ACHN (cell line): ENCODE results near the gene IFT122.

Experiments
- DNase-seq: peaks from one replicate; pipeline ENCODE4 v3.0.0-alpha.2; 2015
- in situ Hi-C: cut with HindIII; loops from 2 replicates; pipeline ENCODE4 v1.10.0; 2017; ENCODE audit warnings: low sequenced_read_pairs, low pct_ligation_motif_present, low pct_unique_long_range_greater_than_20kb

Gene IFT122

DNA sequence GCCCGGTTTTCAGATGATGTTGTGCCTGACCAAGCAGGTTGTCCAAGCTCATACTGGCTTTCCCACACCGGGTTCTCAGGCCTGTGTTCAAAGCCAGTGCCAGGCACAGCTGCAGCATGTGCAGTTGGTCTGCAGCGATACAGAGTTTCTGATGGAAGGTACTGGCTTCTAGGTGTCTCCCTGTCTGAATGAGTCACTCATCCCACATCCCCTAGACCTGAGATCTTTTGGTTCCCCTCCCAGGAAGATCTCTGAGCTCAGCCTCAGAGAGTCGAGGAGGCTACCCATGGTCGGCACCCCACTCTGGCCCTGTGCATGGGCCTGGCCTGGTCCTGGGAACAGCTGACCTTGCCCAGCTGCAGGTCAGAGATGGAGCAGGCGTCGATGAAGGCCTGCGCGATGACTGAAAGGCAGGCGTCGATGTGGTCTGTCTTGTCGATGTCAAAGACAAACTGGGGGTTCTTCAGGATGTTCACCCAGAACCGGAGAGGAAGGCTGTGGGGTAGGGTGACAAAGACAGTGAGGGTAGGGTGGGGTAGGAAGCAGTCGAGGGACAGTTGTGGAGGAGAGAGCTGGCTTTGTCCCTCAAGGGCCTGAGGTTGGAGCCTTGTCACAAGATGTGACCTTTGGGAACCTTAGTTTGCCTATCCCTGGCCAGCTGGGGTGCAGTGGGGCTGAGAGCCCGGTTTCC lies 118.2 kb downstream of the IFT122 start:
- in situ Hi-C loops, result no loop called here
- no peak for DNase-seq

DNA sequence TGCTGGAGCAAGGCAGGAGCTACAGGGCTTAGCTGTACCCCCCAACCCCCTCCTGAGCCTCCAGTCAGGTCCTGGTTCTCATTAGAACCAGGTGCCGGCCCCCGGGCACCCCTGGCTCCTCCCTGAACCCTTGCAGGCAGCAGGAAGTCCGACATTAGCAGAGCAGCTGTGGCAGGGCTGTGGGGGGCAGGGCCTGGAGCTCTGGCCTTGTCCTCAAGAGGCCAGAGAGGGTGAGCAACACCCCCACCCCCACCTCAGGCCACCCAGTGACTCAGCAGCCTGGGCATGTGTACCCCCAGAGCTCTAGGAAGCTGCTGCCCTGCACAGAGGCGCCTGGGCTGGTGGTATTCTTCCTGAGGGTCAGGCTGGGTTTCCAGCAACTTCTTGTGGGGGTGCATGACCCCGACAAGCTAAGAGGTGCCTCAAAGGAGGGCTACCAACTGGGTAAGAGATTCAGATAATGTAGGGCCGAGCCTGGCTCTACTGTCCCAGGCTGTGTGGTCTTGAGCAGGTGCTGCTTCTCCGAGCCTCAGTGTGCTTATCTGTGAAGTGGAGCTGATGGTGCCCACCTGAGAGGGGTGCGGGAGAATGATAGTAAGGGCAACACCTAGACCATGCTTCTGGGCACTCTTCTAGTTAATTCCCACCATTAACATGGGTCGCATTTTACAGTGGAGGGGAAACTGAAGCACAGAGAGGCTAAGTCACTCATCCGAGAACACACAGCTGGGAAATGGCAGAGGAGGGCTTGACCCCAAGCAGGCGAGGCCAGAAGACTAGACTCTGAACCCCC lies 118.9 kb downstream of the IFT122 start:
- peak; percentile 48 for DNase-seq
- in situ Hi-C loops, result no loop called here

- in situ Hi-C loops, result no loop called here
- DNase-seq, result no peak
Measured at GRCh38 chr3:129559565-129560079, 119.6 kb downstream of the IFT122 start.

DNA sequence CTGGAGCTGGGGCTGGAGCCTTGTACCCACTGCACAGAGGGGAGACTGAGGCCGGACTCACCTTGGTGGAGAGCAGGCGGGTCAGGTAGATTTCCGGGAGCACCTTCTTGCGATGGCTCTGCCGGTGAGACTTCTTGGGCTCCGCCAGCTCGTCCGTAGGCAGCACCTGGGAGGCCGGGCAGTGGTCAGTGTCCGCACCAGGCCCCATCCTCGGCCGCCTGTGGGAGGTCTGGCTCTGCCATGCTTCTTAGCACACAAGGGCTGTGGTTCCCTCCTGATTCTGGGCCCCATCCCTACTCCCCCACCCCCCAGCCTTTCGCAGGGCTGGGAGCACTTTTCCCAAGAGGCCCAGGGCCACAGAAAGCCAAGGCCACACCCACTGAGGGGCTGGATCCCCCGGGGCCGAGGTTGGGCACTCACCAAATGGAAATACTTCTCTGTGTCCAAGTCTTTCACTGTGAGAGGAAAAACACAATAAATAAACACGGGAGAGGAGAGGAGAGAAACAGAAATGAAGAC lies 120.3 kb downstream of the IFT122 start:
- no peak for DNase-seq

GRCh38 chr3:129560911-129561594 lies 121.0 kb downstream of the IFT122 start:
- in situ Hi-C loops, result no loop called here
- no peak for DNase-seq

More for the DNA sequence above, 120.3 kb downstream of the IFT122 start:
- in situ Hi-C loops, result no loop called here

DNA sequence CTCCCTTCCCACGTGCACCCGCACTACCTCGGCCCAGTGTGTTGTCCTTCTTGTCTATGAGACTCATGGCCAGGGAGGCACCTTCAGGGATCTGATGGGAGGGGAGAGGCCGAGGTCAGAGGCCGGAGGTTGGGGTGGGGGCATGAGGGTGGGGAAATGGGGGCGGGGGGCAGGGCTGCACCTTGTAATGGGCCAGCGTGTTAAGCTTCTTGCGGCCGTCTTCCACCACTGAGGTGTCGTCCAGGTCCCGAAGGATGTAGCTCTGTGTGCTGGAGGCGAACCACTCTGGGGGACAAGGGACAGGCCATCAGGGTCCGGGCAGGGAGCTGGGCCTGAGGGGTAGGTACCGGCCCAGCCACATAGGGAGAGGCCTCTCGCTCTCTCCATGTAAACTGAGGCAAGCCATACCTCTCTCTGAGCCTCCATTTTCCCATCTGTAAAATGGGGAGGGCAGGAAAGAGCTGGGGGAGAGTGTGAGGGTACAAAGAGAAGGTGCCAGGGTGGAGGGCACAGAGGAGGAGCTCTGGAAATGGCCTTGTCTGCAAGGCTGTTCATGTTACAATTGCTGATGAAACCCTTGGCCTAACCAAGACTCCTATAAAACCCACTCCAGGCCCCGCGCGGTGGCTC lies 121.7 kb downstream of the IFT122 start:
- no peak for DNase-seq
- in situ Hi-C loops, result no loop called here

GRCh38 chr3:129562803-129563202 lies 122.8 kb downstream of the IFT122 start:
- in situ Hi-C loops, result no loop called here
- no peak for DNase-seq

DNA sequence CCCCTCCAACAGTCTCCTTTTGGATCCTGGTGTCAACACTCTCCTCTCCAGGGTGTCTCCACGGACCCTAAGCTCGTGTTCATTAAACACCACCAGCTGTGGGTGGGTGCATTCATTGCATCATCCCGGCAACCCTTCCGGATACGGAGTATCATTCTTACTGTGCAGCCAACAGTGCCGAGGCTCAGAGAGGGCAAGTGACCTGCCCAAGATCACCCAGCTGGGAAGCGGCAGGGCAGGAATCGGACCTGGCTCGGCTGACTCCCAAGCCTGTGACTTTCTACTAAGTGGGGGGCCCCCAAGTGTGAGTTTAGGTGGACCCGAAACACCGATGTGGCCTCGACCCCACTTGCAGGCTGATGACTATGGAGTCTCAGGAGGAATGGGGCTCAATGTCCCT lies 123.3 kb downstream of the IFT122 start:
- in situ Hi-C loops, result no loop called here
- no peak for DNase-seq

DNA sequence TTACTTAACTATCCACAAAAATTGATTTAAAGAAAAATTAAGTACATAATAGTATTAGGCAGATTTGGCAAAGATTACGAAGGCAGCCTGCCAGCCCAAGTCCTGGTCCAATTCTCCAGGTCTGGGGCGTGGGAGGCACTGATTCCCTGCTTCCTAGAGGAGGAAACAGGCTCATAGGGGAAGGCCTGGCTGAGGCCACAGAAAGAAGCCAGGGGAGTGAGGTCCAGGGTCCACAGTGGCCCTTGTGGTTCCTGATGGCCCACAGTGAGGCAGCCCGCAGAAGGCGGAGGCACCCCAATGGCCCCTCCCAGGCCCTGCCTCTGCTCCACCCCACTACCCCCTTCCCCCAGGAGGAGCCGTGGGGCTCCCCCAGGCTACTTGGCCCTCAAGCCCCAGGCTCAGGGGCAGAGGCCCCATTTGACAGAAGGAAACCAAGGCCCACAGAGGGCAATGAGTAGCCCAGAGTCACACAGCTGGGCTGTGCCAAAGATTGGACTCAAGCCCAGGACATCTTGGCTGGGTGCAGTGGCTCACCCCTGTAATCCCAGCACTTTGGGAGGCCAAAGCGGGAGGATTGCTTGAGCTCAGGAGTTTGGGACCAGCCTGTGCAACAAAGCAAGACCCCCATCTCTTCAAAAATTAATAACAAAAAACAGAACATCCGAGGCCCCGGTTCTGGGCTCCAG lies 124.0 kb downstream of the IFT122 start:
- in situ Hi-C loops, result no loop called here
- DNase-seq, result no peak

DNA sequence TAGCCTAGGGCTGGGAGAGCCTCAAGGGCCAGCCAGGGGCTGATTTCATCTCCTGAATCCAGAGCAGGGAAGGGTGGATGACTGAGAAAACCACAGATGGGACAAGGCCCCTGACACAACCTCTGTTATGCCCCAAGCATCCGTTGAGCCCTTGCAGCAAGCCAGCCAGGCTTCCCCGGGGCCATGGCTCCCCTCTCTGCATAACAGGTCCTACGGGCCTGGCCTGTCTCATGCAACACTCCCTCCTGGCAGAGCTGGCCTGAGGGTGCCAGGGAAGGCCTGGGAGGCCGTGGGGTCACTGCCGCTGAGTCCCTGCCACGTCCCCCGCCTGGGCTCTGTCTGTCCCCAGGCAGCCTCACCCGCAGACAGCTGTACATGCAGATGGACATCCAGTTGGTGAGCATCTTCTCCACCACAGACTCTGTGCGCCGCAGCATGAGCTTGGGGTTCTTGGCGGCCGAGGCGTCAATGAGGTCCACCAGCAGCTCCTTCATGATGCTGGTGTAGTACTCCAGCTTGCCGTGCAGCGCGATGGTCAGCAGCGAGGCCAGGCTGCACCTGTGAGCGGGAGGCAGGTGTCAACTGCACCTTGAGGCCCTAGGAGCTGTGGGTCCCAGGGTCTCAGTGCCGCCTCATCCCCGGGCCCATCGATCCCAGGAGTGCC lies 125.1 kb downstream of the IFT122 start:
- in situ Hi-C loops, result no loop called here
- DNase-seq, result no peak

DNA sequence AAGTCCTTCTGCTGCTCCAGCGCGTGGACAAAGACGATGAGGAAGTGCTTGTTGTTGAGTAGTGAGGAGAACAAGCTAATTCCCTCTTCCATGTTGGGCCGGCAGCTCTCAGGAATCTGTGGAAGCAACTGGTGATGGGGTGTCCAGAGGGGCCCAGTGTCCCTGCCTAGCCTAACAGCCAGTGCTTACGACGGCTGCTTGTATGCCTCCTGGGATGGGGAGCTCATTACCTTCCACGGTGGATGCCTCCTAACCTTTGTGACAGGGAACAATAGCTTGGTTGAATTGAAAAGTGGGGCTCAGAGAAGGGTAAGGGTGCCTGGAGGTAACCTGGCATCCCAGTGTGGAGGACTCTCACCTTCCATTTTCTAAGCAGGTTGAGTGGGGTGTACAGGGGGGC lies 125.9 kb downstream of the IFT122 start:
- in situ Hi-C loops, result no loop called here
- DNase-seq, result no peak

- no peak for DNase-seq
- in situ Hi-C loops, result no loop called here
Measured at GRCh38 chr3:129567176-129567705, 127.2 kb downstream of the IFT122 start.

GRCh38 chr3:129567939-129568338 lies 127.9 kb downstream of the IFT122 start:
- no peak for DNase-seq
- in situ Hi-C loops, result no loop called here

DNA sequence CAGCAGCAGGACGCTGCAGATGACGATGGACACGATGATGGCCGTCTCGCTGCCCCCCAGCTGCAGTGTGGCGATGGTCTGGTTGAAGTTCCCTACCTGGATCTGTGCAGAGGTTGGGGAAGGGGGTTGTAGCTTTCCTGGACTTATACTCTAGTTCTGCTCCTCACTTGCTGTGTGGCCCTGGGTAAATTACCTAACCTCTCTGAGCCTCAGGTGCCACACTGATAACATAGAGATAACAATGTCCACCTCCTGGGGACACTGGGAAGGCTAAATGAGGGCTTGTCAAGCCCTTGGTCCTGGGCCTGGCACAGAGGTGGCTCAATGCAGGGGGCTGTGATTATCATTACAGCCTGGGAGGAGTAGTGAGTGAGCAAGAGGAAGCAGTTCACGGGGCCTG lies 129.8 kb downstream of the IFT122 start:
- in situ Hi-C loops, result no loop called here
- no peak for DNase-seq
